Nephron progenitor cell (in vitro differentiated cells): ENCODE results near the gene APOL1.
"Not testable (repeated sequence)": the region's sequence is repeated elsewhere in the genome, so short reads cannot be mapped to it uniquely, and the experiment has no call there.

Experiments
- DNase-seq: peaks from one replicate; pipeline ENCODE4 v3.0.0; 2021
- H3K27ac Mint-ChIP-seq: 2 replicates; pipeline ENCODE4 v1.8.0; 2021; ENCODE audit warnings: mild to moderate bottlenecking, moderate library complexity, mixed read lengths
- H3K27me3 Mint-ChIP-seq: 2 replicates; pipeline ENCODE4 v1.8.0; 2021; ENCODE audit warnings: mild to moderate bottlenecking, low read depth, mixed read lengths; ENCODE audit not compliant: poor library complexity
- H3K36me3 Mint-ChIP-seq: 2 replicates; pipeline ENCODE4 v1.8.0; 2021; ENCODE audit warnings: low read depth, mixed read lengths
- H3K4me1 Mint-ChIP-seq: 2 replicates; pipeline ENCODE4 v1.8.0; 2021; ENCODE audit warnings: mixed read lengths
- H3K4me3 Mint-ChIP-seq: 2 replicates; pipeline ENCODE4 v1.8.0; 2021; ENCODE audit warnings: mild to moderate bottlenecking, moderate library complexity, mixed read lengths
- H3K9me3 Mint-ChIP-seq: 2 replicates; pipeline ENCODE4 v1.8.0; 2021; ENCODE audit warnings: mild to moderate bottlenecking, moderate library complexity, mixed read lengths
- CTCF ChIP-seq: fragments of 200-600 bp; sonication (generic); IDR thresholded peaks from 2 replicates; pipeline ENCODE4 v1.5.0; 2021; ENCODE audit warnings: antibody characterized with exemption

APOL1 gene

GRCh38 chr22:36267896-36268485 lies 15.1 kb downstream of the APOL1 start:
- no peak for DNase-seq
- TF ChIP-seq CTCF, result no peak
- Mint-ChIP-seq H3K27me3 (peaks cover 25% of the 10 kb centered on the region), H3K36me3 (peaks cover 8% of the 10 kb centered on the region), H3K9me3 (peaks cover 9% of the 10 kb centered on the region), H3K27ac (no peak overlapping the region), H3K4me3 (no peak overlapping the region), H3K4me1 (peaks cover 25% of the 10 kb centered on the region)

GRCh38 chr22:36271231-36271630 lies 18.3 kb downstream of the APOL1 start:
- Mint-ChIP-seq H3K27me3 (peaks cover 18% of the 10 kb centered on the region), H3K4me1 (peaks cover 13% of the 10 kb centered on the region)
- H3K36me3 Mint-ChIP-seq, H3K27ac Mint-ChIP-seq, H3K9me3 Mint-ChIP-seq, DNase-seq, H3K4me3 Mint-ChIP-seq: not testable (repeated sequence)

- H3K36me3 Mint-ChIP-seq, result not testable (repeated sequence)
Observed at GRCh38 chr22:36271951-36272350, 19.0 kb downstream of the APOL1 start.

GRCh38 chr22:36274531-36274930 lies 21.6 kb downstream of the APOL1 start:
- Mint-ChIP-seq H3K4me3 (no peak overlapping the region), H3K9me3 (no peaks in the 10 kb centered on the region), H3K27me3 (peaks cover 16% of the 10 kb centered on the region), H3K4me1 (peaks cover 14% of the 10 kb centered on the region), H3K27ac (no peak overlapping the region), H3K36me3 (peaks cover 6% of the 10 kb centered on the region)
- no peak for DNase-seq
- no peak for TF ChIP-seq CTCF

More at GRCh38 chr22:36271951-36272350, 19.0 kb downstream of the APOL1 start:
- H3K4me1 Mint-ChIP-seq, H3K9me3 Mint-ChIP-seq, H3K27ac Mint-ChIP-seq, H3K4me3 Mint-ChIP-seq, DNase-seq: not testable (repeated sequence)
- H3K27me3 Mint-ChIP-seq, result peaks cover 21% of the 10 kb centered on the region

GRCh38 chr22:36277482-36278291 lies 24.8 kb downstream of the APOL1 start:
- no peak overlapping the region for H3K27ac Mint-ChIP-seq

GRCh38 chr22:36279219-36279666 lies 26.3 kb downstream of the APOL1 start:
- Mint-ChIP-seq H3K4me3 (no peak overlapping the region), H3K9me3 (no peaks in the 10 kb centered on the region), H3K27me3 (peaks cover 7% of the 10 kb centered on the region), H3K27ac (no peak overlapping the region), H3K36me3 (peaks cover 30% of the 10 kb centered on the region), H3K4me1 (peaks cover 26% of the 10 kb centered on the region)
- no peak for DNase-seq
- TF ChIP-seq CTCF, result no peak

More at GRCh38 chr22:36277482-36278291, 24.8 kb downstream of the APOL1 start:
- H3K36me3 Mint-ChIP-seq, result peaks cover 24% of the 10 kb centered on the region
- peaks cover 21% of the 10 kb centered on the region for H3K4me1 Mint-ChIP-seq
- H3K9me3 Mint-ChIP-seq, result no peaks in the 10 kb centered on the region
- TF ChIP-seq CTCF, result peak; percentile 67
- peak; percentile 61 for DNase-seq
- H3K4me3 Mint-ChIP-seq, result no peak overlapping the region
- H3K27me3 Mint-ChIP-seq, result peaks cover 9% of the 10 kb centered on the region
